Activated B cell treated with CpG ODN at 0.5 μM for 24 hours (primary cell): ENCODE data around the gene LRRIQ3. TPM values are rescaled to one million over a fixed set of nuclear protein-coding genes. Genes with fewer than 3 reads are reported as not detected.
A peak's percentile ranks its signal among the peaks of the same experiment; 100 is the strongest.

Experiments used
- ATAC-seq: fragments of 200-7000 bp; cut with Tn5 transposase; one replicate; pipeline ENCODE4 v1.10.0; 2021; ENCODE audit warnings: low read depth, mild to moderate bottlenecking, moderate library complexity
- CTCF ChIA-PET: fragments of 350-600 bp; sonication (Branson Sonifier 250); formaldehyde crosslinking; loops from one replicate; lab custom pipeline; 2021; ENCODE audit warnings: antibody characterized with exemption; lab: Charles Lee
- POLR2A ChIA-PET: fragments of 350-600 bp; sonication (Branson Sonifier 250); formaldehyde crosslinking; loops from one replicate; lab custom pipeline; 2021; ENCODE audit warnings: antibody characterized with exemption; lab: Charles Lee
- DNase-seq: peaks from one replicate; pipeline ENCODE4 v3.0.0; 2022
- H3K27ac Mint-ChIP-seq: one replicate; pipeline ENCODE4 v1.8.0; 2020; ENCODE audit warnings: mixed read lengths
- H3K27me3 Mint-ChIP-seq: one replicate; pipeline ENCODE4 v1.8.0; 2021; ENCODE audit warnings: mixed read lengths
- H3K36me3 Mint-ChIP-seq: one replicate; pipeline ENCODE4 v1.8.0; 2021; ENCODE audit warnings: low read depth, mixed read lengths
- H3K4me1 Mint-ChIP-seq: one replicate; pipeline ENCODE4 v1.8.0; 2021; ENCODE audit warnings: mixed read lengths
- H3K4me3 Mint-ChIP-seq: one replicate; pipeline ENCODE4 v1.8.0; 2020; ENCODE audit warnings: mild to moderate bottlenecking, mixed read lengths
- H3K9me3 Mint-ChIP-seq: one replicate; pipeline ENCODE4 v1.8.0; 2020; ENCODE audit warnings: mixed read lengths
- intact Hi-C: fragments of 100-400 bp; cut with micrococcal nuclease; formaldehyde crosslinking; loops from one replicate; pipeline ENCODE4 v1.15.1; 2024
- total RNA-seq: library from RNA; stranded (reverse); gene quantifications from 2 replicates; pipeline ENCODE4 v1.2.3, GENCODE V29; 2022
- TF ChIP-seq, protein P1 (sequence below): fragments of 200-600 bp; IDR thresholded peaks from one replicate; pipeline ENCODE4 v1.8.0; 2022; ENCODE audit warnings: antibody characterized with exemption, mild to moderate bottlenecking

The LRRIQ3 gene, protein sequence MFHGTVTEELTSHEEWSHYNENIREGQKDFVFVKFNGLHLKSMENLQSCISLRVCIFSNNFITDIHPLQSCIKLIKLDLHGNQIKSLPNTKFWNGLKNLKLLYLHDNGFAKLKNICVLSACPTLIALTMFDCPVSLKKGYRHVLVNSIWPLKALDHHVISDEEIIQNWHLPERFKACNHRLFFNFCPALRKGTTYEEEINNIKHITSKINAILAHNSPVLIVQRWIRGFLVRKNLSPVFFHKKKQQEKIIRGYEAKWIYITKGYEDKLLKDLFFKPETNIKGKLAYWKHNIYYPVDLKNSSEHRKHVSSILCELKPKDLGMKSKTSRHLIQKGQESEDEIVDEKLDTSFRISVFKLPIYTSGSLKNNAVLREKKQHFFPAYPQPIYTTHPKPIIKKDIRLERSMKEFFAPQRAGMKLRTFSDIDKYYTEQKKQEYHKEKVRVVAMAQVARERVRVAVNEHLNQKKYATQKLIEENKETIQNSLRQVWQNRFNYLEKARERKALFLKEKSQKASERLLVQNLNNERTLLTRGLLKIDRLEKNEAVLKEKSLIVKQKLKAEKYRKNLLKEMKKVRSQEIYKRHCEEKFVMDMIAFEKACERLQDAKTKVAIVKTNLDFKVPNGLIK
- total RNA-seq = 1.00 and 1.5 TPM in 2 replicates

DNA sequence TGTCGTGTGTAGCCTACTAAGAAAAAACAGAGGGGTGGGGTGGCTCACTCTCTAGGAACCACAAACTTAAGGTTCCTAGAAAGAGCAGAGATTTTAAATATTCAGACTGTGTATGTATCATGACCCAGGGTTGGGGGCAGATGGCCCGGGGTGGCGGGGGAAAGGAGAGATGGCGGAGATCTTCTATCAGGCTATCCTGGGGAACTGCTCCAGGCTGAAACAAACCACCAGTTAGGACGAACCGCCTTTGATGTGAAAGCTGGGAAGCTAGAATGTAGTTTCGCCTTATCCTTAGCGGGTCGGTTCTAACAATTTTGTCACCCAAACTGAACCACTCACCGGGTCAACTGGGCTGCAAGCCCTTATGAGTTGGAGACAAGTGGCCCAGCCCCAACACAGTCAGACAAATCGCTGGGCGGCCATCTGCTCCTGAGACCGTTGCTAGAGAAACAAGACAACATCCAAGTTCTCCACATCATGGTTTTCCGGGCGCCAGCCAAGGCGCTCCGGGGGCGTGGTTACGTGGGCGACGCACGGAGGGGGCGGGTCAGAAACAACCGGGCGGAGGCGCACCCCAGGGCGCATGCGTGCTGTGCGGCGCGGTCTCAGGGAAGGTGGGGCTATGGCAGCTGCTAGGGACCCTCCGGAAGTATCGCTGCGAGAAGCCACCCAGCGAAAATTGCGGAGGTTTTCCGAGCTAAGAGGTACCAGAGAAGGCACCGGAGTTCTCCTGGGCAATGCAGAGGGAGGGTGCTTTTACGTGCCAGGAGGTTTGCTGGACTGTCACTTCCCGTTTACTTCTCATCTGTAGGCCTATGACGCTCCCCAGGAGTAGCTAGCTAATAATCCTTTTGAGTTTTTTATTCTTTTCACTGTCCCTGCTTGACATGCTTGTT, at the start of gene LRRIQ3, which contains the start of gene FPGT:
TSS of gene LRRIQ3 (minus strand) at position 520 of the 896 bp plus-strand sequence. CDS start 14,492 bp downstream, outside the sequence.
TSS of gene FPGT (plus strand) at position 586 of the 896 bp plus-strand sequence. CDS start at position 623, 37 bp downstream.
- TF ChIP-seq, protein P1, sequence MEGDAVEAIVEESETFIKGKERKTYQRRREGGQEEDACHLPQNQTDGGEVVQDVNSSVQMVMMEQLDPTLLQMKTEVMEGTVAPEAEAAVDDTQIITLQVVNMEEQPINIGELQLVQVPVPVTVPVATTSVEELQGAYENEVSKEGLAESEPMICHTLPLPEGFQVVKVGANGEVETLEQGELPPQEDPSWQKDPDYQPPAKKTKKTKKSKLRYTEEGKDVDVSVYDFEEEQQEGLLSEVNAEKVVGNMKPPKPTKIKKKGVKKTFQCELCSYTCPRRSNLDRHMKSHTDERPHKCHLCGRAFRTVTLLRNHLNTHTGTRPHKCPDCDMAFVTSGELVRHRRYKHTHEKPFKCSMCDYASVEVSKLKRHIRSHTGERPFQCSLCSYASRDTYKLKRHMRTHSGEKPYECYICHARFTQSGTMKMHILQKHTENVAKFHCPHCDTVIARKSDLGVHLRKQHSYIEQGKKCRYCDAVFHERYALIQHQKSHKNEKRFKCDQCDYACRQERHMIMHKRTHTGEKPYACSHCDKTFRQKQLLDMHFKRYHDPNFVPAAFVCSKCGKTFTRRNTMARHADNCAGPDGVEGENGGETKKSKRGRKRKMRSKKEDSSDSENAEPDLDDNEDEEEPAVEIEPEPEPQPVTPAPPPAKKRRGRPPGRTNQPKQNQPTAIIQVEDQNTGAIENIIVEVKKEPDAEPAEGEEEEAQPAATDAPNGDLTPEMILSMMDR = no peak
- Mint-ChIP-seq H3K36me3 (peaks cover 24% of the 10 kb centered on the region), H3K27ac (peak within 1 kb of the TSS; percentile 92), H3K9me3 (no peaks in the 10 kb centered on the region), H3K27me3 (no peaks in the 10 kb centered on the region), H3K4me1 (peaks cover 27% of the 10 kb centered on the region), H3K4me3 (peak within 1 kb of the TSS; percentile 87)
- ChIA-PET POLR2A (interaction anchor here (0.6 to 2.8 kb wide), 4 partner anchors 15 to 1588 kb away, joined by 3 to 12 read pairs (median 4); partner anchors contain the start of genes CRYZ, RABGGTB and TYW3), CTCF (interaction anchor here (1.6 kb wide), 1 partner anchor 535 kb away, joined by 3 read pairs; the partner anchor contains the start of genes CRYZ and TYW3)
- ATAC-seq (peak; percentile 96), DNase-seq (peak; percentile 94)
- intact Hi-C loops = loop anchor here (1.0 to 10.0 kb wide), 6 partner anchors 455 to 1915 kb away; partner anchors contain the start of genes ACADM, CRYZ, NEGR1 and RABGGTB

DNA sequence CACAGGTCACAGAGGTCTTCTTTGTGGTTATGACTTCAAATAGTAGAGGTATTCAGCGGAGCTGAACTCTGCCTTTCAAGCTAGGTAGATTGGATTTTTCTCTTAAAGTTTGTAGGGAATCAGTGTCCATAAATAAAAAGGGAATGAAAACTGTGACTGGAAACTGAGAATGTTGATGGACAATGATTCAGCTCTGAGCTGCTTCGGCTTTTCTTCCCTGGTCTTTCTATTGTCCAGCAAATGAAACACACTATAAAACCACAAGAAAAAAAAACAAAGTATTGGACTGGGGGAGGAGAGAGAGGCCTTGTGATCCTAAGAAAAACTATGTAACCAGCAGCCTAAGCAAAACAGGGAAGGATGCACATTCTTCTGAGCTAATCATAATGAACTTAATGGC, 48.3 kb upstream of the LRRIQ3 start:
- peaks cover 4% of the 10 kb centered on the region for H3K9me3 Mint-ChIP-seq
- no peaks in the 10 kb centered on the region for H3K4me1 Mint-ChIP-seq
- no peaks in the 10 kb centered on the region for H3K36me3 Mint-ChIP-seq
- ChIA-PET POLR2A (no interaction called here), CTCF (no interaction called here)
- TF ChIP-seq, protein P1 = no peak
- intact Hi-C loops = no loop called here
- no peak overlapping the region for H3K27ac Mint-ChIP-seq
- DNase-seq (no peak), ATAC-seq (no peak)
- no peaks in the 10 kb centered on the region for H3K27me3 Mint-ChIP-seq
- H3K4me3 Mint-ChIP-seq = no peak overlapping the region

DNA sequence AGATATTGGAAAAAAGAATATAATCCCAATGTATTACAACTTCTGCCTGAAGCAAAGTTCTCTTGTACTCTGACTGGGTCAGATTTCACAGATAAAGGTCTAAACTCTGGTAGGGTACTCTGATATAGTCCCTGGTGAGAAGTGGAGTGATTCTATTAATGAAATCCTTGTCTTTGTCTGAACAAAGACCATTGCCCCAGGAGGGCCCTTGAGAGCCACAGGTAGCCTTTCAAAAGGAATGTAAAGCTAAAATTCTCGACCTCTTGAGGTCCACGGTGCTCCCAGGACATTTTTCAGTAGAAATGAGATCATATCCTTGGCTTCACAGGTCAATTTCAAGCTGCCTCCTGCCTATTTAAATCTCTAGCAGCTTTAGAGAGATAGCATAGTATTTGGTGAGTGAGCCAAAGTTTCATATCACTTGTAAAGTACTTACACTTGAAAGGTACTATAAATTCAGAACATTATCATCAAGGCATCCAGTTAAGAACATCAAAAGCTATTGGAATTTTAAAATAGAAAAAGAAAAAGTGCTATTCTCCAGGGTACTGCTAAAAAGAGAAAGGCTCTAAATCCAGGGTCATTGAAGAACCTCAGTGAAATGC, 47.3 kb upstream of the LRRIQ3 start:
- H3K27me3 Mint-ChIP-seq = no peaks in the 10 kb centered on the region
- H3K9me3 Mint-ChIP-seq = peaks cover 4% of the 10 kb centered on the region
- DNase-seq (no peak), ATAC-seq (no peak)
- H3K4me3 Mint-ChIP-seq = no peak overlapping the region
- ChIA-PET CTCF (no interaction called here), POLR2A (no interaction called here)
- H3K36me3 Mint-ChIP-seq = no peaks in the 10 kb centered on the region
- no peaks in the 10 kb centered on the region for H3K4me1 Mint-ChIP-seq
- TF ChIP-seq, protein P1 = no peak
- H3K27ac Mint-ChIP-seq = no peak overlapping the region
- intact Hi-C loops = no loop called here

GRCh38 chr1:74237787-74238186, 39.8 kb upstream of the LRRIQ3 start:
- H3K27ac Mint-ChIP-seq = no peak overlapping the region
- no peaks in the 10 kb centered on the region for H3K36me3 Mint-ChIP-seq
- CTCF ChIA-PET = no interaction called here
- ATAC-seq (no peak), DNase-seq (no peak)
- no peaks in the 10 kb centered on the region for H3K9me3 Mint-ChIP-seq
- no peaks in the 10 kb centered on the region for H3K27me3 Mint-ChIP-seq
- TF ChIP-seq, protein P1 = no peak
- intact Hi-C loops = no loop called here
- H3K4me1 Mint-ChIP-seq = no peaks in the 10 kb centered on the region
- POLR2A ChIA-PET = no interaction called here
- no peak overlapping the region for H3K4me3 Mint-ChIP-seq
